ENCODE data around the gene ERI3. TPM values are rescaled to one million over a fixed set of nuclear protein-coding genes. Genes with fewer than 3 reads are reported as not detected.

ERI3 gene
- total RNA-seq, 1 donor from 2014 or later: 31.0 TPM

DNA sequence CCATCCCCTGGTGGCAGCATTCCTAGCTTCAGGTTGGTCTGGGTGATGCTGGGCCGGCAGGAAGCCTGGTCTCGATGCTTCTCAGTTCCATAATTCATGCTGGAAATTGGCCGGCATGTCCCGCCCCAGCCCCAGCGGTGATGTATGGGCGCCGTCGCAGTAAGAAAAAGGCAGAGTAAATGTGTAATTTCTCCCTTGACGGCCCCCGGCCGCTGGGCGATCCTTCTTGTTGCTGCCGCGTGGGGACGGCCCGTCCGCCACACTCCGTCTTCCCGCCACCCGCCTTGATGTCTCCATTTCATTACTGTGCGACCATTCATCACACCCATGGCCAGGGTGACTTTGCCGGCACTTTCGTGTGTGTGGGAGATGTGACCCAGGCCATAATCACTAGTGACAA is 133.3 kb downstream of the ERI3 start:
- Histone ChIP-seq H3K4me3 (no peak overlapping the region), H3K9me3 (ENCODE audit: low read depth) (no peaks in the 10 kb centered on the region), H4K20me1 (ENCODE audit: low read depth) (no peaks in the 10 kb centered on the region), H2AFZ (replicated peaks) (no peak overlapping the region), H3K79me2 (ENCODE audit: low read depth) (no peaks in the 10 kb centered on the region), H3K4me1 (no peaks in the 10 kb centered on the region), H3K36me3 (no peaks in the 10 kb centered on the region), H3K9ac (no peak overlapping the region), H3K4me2 (no peak overlapping the region), H3K27ac (no peak overlapping the region), H3K27me3 (no peaks in the 10 kb centered on the region), H3F3A (ENCODE audit: low read depth) (peaks cover 12% of the 10 kb centered on the region)
- peaks cover 30% of the 10 kb centered on the region for H3K36me3 Mint-ChIP-seq
- no peak for TF ChIP-seq EZH2 (IDR thresholded peaks at IDR 0.05)
- TF ChIP-seq, protein P1, sequence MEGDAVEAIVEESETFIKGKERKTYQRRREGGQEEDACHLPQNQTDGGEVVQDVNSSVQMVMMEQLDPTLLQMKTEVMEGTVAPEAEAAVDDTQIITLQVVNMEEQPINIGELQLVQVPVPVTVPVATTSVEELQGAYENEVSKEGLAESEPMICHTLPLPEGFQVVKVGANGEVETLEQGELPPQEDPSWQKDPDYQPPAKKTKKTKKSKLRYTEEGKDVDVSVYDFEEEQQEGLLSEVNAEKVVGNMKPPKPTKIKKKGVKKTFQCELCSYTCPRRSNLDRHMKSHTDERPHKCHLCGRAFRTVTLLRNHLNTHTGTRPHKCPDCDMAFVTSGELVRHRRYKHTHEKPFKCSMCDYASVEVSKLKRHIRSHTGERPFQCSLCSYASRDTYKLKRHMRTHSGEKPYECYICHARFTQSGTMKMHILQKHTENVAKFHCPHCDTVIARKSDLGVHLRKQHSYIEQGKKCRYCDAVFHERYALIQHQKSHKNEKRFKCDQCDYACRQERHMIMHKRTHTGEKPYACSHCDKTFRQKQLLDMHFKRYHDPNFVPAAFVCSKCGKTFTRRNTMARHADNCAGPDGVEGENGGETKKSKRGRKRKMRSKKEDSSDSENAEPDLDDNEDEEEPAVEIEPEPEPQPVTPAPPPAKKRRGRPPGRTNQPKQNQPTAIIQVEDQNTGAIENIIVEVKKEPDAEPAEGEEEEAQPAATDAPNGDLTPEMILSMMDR (IDR thresholded peaks at IDR 0.05): no peak
- TF ChIP-seq EZH2phosphoT487 (IDR thresholded peaks at IDR 0.05): no peak
- H3K9me3 Mint-ChIP-seq: peaks cover 12% of the 10 kb centered on the region
- no peak overlapping the region for H3K4me3 Mint-ChIP-seq
- no peaks in the 10 kb centered on the region for H3K27me3 Mint-ChIP-seq (ENCODE audit: insufficient read depth, low read depth)
- no peaks in the 10 kb centered on the region for H3K4me1 Mint-ChIP-seq
- no peak overlapping the region for H3K27ac Mint-ChIP-seq
- DNase-seq (ENCODE audit: low spot score): no peak

DNA sequence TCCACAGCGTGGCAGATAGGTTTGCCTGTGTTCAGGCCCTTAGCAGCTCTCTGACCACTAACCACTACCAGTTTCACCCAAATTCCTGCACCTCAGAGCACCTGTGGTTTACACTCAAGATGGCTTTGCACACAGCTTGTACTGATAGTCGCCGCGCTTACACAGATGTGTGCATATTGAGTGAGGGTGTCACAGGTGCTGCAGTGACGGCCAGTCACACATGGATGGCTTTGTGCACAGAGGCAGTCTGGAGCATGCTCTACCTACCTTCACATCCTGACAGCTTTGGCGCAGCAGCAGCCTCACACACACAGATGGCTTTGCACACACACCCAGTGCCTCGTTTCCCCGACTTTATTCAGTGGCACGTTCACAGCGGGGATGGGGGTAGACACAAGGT is 134.3 kb downstream of the ERI3 start:
- Histone ChIP-seq H3K27me3 (no peaks in the 10 kb centered on the region), H3K4me1 (no peaks in the 10 kb centered on the region), H3K9ac (no peak overlapping the region), H3K79me2 (ENCODE audit: low read depth) (no peaks in the 10 kb centered on the region), H3K4me2 (no peak overlapping the region), H3K4me3 (no peak overlapping the region), H4K20me1 (ENCODE audit: low read depth) (no peaks in the 10 kb centered on the region), H2AFZ (replicated peaks) (no peak overlapping the region), H3K36me3 (no peaks in the 10 kb centered on the region), H3K9me3 (ENCODE audit: low read depth) (no peaks in the 10 kb centered on the region), H3K27ac (no peak overlapping the region), H3F3A (ENCODE audit: low read depth) (peaks cover 14% of the 10 kb centered on the region)
- Mint-ChIP-seq H3K9me3 (peaks cover 5% of the 10 kb centered on the region), H3K4me1 (no peaks in the 10 kb centered on the region), H3K27me3 (ENCODE audit: insufficient read depth, low read depth) (no peaks in the 10 kb centered on the region), H3K27ac (no peak overlapping the region), H3K36me3 (peaks cover 22% of the 10 kb centered on the region), H3K4me3 (no peak overlapping the region)
- TF ChIP-seq, protein P1 (IDR thresholded peaks at IDR 0.05): no peak
- TF ChIP-seq EZH2phosphoT487 (IDR thresholded peaks at IDR 0.05) (no peak), EZH2 (IDR thresholded peaks at IDR 0.05) (no peak)
- DNase-seq (ENCODE audit: low spot score): no peak

DNA sequence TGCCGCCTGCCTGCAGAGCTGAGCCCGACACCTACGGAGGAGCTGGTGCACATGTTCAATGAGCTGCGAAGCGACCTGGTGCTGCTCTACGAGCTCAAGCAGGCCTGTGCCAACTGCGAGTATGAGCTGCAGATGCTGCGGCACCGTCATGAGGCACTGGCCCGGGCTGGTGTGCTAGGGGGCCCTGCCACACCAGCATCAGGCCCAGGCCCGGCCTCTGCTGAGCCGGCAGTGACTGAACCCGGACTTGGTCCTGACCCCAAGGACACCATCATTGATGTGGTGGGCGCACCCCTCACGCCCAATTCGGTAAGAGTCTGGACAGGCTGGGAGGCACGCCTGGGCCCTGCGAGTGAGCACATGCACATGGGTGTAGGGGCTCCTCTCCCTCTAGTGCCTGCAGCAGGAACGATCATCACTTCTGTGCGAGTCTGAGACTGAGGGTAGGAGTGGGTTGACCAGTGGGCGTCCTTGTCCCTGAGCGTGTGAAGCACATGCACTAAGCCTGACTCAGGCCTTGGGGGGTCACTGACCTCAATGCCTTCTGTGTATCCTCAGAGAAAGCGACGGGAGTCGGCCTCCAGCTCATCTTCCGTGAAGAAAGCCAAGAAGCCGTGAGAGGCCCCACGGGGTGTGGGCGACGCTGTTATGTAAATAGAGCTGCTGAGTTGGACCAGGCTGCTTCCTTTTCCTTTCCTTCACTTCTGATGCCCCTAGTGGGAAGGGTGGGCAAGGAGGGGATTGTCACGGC is 134.9 kb downstream of the ERI3 start:
- Histone ChIP-seq H3K4me3 (no peak overlapping the region), H3K9ac (no peak overlapping the region), H3F3A (ENCODE audit: low read depth) (peaks cover 14% of the 10 kb centered on the region), H3K27ac (no peak overlapping the region), H3K9me3 (ENCODE audit: low read depth) (no peaks in the 10 kb centered on the region), H2AFZ (replicated peaks) (no peak overlapping the region), H3K27me3 (no peaks in the 10 kb centered on the region), H3K4me2 (no peak overlapping the region), H4K20me1 (ENCODE audit: low read depth) (no peaks in the 10 kb centered on the region), H3K36me3 (no peaks in the 10 kb centered on the region), H3K4me1 (no peaks in the 10 kb centered on the region), H3K79me2 (ENCODE audit: low read depth) (no peaks in the 10 kb centered on the region)
- no peaks in the 10 kb centered on the region for H3K4me1 Mint-ChIP-seq
- no peak overlapping the region for H3K4me3 Mint-ChIP-seq
- DNase-seq (ENCODE audit: low spot score): no peak
- H3K9me3 Mint-ChIP-seq: no peaks in the 10 kb centered on the region
- peaks cover 18% of the 10 kb centered on the region for H3K36me3 Mint-ChIP-seq
- H3K27me3 Mint-ChIP-seq (ENCODE audit: insufficient read depth, low read depth): no peaks in the 10 kb centered on the region
- TF ChIP-seq EZH2phosphoT487 (IDR thresholded peaks at IDR 0.05) (no peak), EZH2 (IDR thresholded peaks at IDR 0.05) (no peak)
- TF ChIP-seq, protein P1 (IDR thresholded peaks at IDR 0.05): no peak
- no peak overlapping the region for H3K27ac Mint-ChIP-seq
